Breast epithelium (tissue), 3 donors: ENCODE measurements around the gene NPS.

ENCODE experiments used
- CTCF ChIP-seq, 3 donors: fragments of 450-650 bp; IDR thresholded peaks; one replicate each; pipeline ENCODE4 v1.5.1; 2016 to 2017; ENCODE audit warnings: antibody characterized with exemption in 3 of 3, mild to moderate bottlenecking in 3 of 3, moderate library complexity in 3 of 3
- POLR2AphosphoS5 ChIP-seq, 3 donors: sonication (generic); formaldehyde crosslinking; IDR thresholded peaks; one replicate each; pipeline ENCODE4 v1.6.1; 2017; ENCODE audit warnings: antibody characterized with exemption in 3 of 3

- TF ChIP-seq POLR2AphosphoS5 (IDR thresholded peaks at IDR 0.05) (no peak), CTCF (IDR thresholded peaks at IDR 0.05) (no peak)
These were observed 15.0 kb upstream of the NPS start for GRCh38 chr10:127534074-127534473.
